ENCODE data around the gene SERPINB13.

Gene SERPINB13

DNA sequence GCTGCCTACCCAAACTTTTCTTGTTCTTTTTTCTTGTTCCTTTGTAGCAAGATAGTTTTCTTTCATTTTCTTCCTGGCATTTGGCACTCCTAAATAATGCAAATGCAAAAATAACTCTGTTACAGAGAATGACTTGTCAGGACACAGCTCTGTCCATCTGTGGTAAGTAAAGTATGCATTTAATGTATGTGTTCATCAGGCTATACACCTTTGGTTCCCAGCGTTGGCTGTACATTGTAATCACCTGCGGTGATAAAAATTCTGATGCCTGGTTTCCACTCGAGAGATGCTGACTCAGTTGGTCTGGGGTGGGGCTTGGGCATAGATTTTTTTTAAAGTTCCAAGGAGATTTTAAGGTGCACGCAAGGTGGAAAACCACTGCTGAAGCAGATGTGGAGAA lies at the start of gene SERPINB13:
SERPINB13 (plus strand) TSS at position 378 of the 400 bp plus-strand sequence. CDS start 1,325 bp downstream, outside the sequence.
- DNase-seq = no peak

DNA sequence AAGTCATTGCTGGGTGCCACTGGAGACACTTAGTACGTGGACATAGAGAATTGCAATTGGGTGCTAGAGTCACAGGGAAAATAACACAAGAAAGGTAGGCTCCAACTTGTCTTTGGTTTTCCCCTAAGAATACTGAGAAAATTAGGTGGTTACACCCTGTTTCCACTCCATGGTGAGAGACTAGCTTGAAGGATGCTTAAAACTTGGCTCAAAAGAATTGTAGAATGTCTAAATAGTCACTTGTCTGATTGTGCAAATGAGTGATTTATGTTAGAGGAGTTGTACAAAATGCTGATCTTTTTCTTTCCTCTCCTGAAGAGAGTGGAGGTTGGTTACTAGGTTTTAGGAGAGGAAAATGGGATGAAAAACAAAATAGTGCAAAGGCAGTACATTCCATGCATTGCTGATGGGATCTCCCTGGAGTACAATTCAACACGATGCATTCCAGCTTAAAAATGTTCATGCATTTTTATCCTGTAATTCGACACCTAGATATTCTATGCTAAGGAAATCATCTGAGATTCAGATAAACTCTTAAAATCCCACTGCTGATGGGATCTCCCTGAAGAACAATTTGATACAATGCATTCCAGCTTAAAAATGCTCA lies 47.1 kb upstream of the SERPINB13 start:
- no peak for DNase-seq

GRCh38 chr18:63542069-63542468 lies 45.1 kb upstream of the SERPINB13 start, which contains the start of gene SERPINB12:
TSS of gene SERPINB12 (plus strand) at chr18:63542369. CDS start at chr18:63556160, 13,791 bp downstream.
- no peak for DNase-seq

GRCh38 chr18:63544017-63544416 lies 43.1 kb upstream of the SERPINB13 start:
- DNase-seq = no peak

DNA sequence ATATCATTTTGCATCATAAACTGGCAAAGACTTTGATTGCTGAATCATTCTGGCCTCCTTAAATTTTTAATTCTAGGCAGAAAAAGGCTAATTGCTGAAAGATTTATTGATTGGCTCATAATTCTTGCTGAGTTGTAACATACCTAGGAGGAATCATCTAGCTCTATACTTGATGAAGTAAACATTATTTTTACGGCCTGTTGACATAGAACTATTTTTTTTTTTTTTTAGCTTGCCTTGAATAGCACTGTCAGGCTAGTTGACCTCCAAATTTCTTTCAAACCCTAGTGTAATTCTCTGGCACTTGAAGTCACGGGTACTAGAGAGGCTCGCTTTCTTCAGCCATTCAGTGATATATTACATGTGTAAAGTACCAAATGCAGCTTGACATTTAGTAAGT lies 42.1 kb upstream of the SERPINB13 start:
- DNase-seq = no peak

- DNase-seq = no peak
Measured at GRCh38 chr18:63550068-63550467, 37.1 kb upstream of the SERPINB13 start.

GRCh38 chr18:63551769-63552168 lies 35.4 kb upstream of the SERPINB13 start:
- DNase-seq = no peak

GRCh38 chr18:63552581-63552980 lies 34.6 kb upstream of the SERPINB13 start:
- no peak for DNase-seq

DNA sequence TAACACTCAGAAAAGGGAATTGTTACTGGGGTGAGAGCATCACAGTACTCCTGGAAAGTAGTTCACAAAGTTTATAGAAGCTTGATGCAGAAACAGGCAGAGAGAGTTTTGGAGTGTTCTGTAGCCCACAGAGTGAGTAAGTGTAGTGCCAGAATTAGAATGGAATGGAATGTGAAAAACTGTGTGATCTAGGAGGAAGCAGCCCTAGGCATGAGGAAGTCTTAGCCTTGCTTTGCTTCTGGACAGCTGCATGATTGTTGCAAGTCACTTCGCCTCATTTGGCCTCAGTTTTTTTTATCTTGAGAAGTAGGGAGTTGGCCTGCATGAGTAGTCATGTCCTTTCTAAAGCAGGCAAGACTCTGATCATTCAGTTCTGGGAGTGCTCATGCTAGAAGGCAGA lies 34.1 kb upstream of the SERPINB13 start:
- DNase-seq = no peak

- DNase-seq = no peak
Measured at GRCh38 chr18:63559567-63560491, 27.3 kb upstream of the SERPINB13 start.

GRCh38 chr18:63562284-63562683 lies 24.9 kb upstream of the SERPINB13 start:
- no peak for DNase-seq

- no peak for DNase-seq
Measured at GRCh38 chr18:63564021-63564420, 23.1 kb upstream of the SERPINB13 start.

DNA sequence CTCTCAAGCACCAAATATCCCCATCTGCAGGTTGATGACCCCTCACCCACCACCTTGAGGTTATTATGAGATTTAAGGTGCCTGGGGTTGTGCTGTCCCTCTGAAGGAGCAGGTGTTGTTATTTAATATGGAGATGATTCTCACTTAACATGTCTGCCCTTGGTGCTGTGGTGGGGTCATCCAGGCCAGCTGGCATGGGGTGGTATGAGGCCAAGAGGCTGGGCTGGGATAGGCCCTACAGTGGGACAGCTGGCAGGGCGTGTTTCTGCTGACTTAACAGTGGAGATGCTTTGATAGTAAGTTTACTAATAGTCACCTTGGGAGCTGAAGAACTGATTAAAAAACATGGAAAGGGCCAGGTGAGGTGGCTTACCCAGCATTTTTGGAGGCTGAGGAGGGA lies 22.6 kb upstream of the SERPINB13 start:
- DNase-seq = no peak

DNA sequence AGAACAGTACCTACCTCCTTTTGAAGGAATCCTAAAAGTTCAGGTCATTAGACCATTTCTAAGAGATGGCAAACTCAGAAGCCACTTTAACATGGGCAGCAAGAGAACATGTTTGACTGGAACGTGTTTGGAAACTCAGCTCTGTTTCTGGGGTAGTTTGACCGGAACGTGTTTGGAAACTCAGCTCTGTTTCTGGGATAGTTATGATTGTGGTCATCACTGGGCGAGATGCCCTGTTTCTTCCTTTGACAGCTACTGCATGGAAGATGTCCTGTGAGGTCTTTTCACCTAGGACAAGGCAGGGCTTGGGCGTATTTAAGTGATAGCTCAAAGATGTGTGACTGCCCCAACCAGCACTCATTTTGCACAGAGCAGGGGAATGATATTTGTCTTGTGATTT lies 19.9 kb upstream of the SERPINB13 start:
- DNase-seq = no peak

DNA sequence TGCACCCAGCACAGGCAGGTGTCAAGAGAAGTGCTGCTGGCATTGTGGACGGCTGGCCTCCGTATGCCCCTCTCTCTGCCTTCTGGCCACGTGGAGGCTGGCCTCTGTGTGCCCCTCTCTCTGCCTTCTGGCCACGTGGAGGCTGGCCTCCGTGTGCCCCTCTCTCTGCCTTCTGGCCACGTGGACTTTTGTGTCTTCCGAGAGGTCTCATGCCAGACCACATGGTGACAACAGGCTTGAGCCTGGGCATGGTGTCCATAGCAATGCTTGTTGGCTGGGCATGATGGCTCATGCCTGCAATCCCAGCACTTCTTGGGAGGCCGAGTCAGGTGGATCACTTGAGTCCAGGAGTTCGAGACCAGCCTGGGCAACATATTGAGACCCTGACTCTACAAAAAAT lies 19.3 kb upstream of the SERPINB13 start:
- DNase-seq = no peak

DNA sequence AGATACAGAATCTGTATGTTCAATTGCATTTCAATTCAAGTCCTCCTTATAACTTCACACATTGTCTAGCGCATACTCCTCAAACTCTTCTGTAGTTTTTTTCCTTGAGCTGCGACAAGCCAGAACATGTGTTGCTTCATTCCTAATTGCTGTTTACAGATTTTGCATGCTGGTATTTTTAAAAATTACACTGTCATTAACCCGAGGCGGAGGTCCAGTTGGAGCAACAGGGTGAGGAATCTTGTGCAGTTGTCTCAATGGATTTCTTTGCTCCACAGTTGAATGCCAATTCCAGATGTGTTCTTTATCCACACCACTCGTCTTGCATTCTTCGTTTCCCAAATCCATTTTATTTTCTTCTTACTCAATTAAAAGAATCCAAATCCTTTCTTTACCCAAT lies 16.4 kb upstream of the SERPINB13 start:
- DNase-seq = no peak

DNA sequence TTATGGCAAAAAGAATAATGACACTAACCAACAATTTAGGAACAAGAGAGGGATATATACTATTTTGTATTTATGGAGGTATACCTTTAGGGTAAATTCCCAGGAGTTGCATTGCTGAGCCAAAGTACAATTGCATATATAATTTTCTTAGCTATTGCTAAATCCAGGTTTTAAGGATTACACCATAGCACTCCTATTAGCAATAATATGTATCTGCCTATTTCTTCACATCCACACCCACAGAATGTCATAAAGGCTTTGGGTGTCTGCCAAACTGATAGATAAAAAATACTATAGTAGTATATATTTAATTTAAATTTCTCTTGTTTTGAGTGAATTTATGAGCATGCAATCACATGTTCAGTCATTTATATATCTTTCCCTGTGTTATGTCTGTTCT lies 11.5 kb upstream of the SERPINB13 start:
- no peak for DNase-seq

- DNase-seq = no peak
Measured at GRCh38 chr18:63578357-63578958, 8.7 kb upstream of the SERPINB13 start.

- no peak for DNase-seq
Measured at GRCh38 chr18:63579616-63580015, 7.5 kb upstream of the SERPINB13 start.

GRCh38 chr18:63585988-63586387 lies 1.2 kb upstream of the SERPINB13 start:
- no peak for DNase-seq

GRCh38 chr18:63586431-63586830 lies 712 bp upstream of the SERPINB13 start:
- no peak for DNase-seq

- DNase-seq = no peak
Measured at GRCh38 chr18:63588909-63589308, 1.8 kb downstream of the SERPINB13 start.

DNA sequence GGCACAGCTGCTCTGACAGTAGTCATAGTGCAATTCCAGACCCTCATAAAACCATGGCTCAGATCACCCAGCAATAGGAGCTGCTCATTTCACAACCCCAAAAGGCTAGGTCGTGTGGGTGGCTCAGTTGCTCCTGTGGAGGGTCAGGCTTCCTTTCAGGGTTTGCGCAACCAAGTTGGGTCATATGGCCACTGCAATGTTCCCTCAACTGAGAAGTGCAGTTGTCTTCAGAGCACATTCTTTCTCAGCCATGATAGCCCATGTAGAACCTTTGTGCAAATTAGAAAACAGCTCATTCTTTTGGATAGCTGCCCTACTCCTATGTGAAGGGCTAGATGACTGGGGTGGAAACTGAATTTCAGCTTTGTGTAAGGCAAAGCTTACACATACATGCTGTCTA lies 3.2 kb downstream of the SERPINB13 start:
- DNase-seq = no peak

Measured in NCI-H510A (cell line).